ENCODE measurements around the gene NSUN6. TPM values are rescaled to one million over a fixed set of nuclear protein-coding genes. Genes with fewer than 3 reads are reported as not detected.
A peak's percentile ranks its signal among the peaks of the same experiment; 100 is the strongest.

The NSUN6 gene
- total and polyA plus RNA-seq, 10 of the 15 experiments (the other 5 are each of a cell fraction or from before 2014, with no cell fraction given), result 10.2 to 25.0 (median 15.6) TPM

- FAIRE-seq (no peak), DNase-seq (ENCODE audit: low read depth, low spot score) (no peak), ATAC-seq (peak; percentile 12; the same call in 2 of the 3 replicates)
- TF ChIP-seq MTA3 (IDR thresholded peaks at IDR 0.05; ENCODE audit: borderline replicate concordance, low read length) (no peak), CHD1 (IDR thresholded peaks at IDR 0.05; ENCODE audit: low read depth, low read length) (no peak), NRF1 (conservative IDR thresholded peaks at IDR 0.05; ENCODE audit: low read depth, low read length) (no peak), TCF3 (IDR thresholded peaks at IDR 0.05; ENCODE audit: borderline replicate concordance, insufficient read depth, low read depth, low read length) (no peak)
- Histone ChIP-seq H3K4me1 (ENCODE audit: control insufficient read depth, insufficient read depth, low read length) (no peaks in the 10 kb centered on the region), H3K27ac (ENCODE audit: control insufficient read depth, insufficient read depth) (no peak overlapping the region), H3K27me3 (replicated peaks in 1 of 2; ENCODE audit: control insufficient read depth in 2 of 2, insufficient read depth in 2 of 2, low read length in 1 of 2) (no peaks in the 10 kb centered on the region), H2AFZ (ENCODE audit: control insufficient read depth, low read depth, low read length) (no peak overlapping the region), H4K20me1 (ENCODE audit: control insufficient read depth, insufficient read depth) (no peaks in the 10 kb centered on the region), H3K9ac (ENCODE audit: control insufficient read depth, insufficient read depth, low read length) (no peak overlapping the region), H3K9me3 (replicated peaks; ENCODE audit: control insufficient read depth, insufficient read depth, low read length) (no peaks in the 10 kb centered on the region), H3K79me2 (ENCODE audit: control insufficient read depth, insufficient read depth, low read length) (no peaks in the 10 kb centered on the region), H3K36me3 (ENCODE audit: control insufficient read depth in 2 of 2, insufficient read depth in 2 of 2, low read length in 1 of 2) (no peaks in the 10 kb centered on the region), H3K4me2 (ENCODE audit: control insufficient read depth, insufficient read depth) (no peak overlapping the region), H3K4me3 (no peak overlapping the region)
- 48% methylated on average over 1 of the region's 1 CpG for WGBS (ENCODE audit: insufficient coverage, insufficient replicate concordance, low lambda C conversion rate, missing lambda C conversion rate)
- ChIA-PET RAD21 (ENCODE audit: unreplicated experiment) (no interaction called here), CTCF (no interaction called here), SMC1A (ENCODE audit: uncharacterized antibody, unreplicated experiment) (no interaction called here), POLR2A (no interaction called here)
- BruUV-seq (replicated peaks), result no TSS peak
- in situ Hi-C loops (cut with MboI), result no loop called here
- intact Hi-C loops (cut with micrococcal nuclease; ENCODE audit: unreplicated experiment), result no loop called here
Measured at GRCh38 chr10:18683427-18683826, 32.0 kb upstream of the NSUN6 start.

- no peaks in the 10 kb centered on the region for H3K79me2 ChIP-seq (ENCODE audit: control insufficient read depth, insufficient read depth, low read length)
- no peaks in the 10 kb centered on the region for H3K9me3 ChIP-seq (replicated peaks; ENCODE audit: control insufficient read depth, insufficient read depth, low read length)
- no peak overlapping the region for H3K27ac ChIP-seq (ENCODE audit: control insufficient read depth, insufficient read depth)
- intact Hi-C loops (cut with micrococcal nuclease; ENCODE audit: unreplicated experiment) (no loop called here), in situ Hi-C loops (cut with MboI) (no loop called here)
- H3K4me3 ChIP-seq, result no peak overlapping the region
- no peaks in the 10 kb centered on the region for H3K4me1 ChIP-seq (ENCODE audit: control insufficient read depth, insufficient read depth, low read length)
- ChIA-PET SMC1A (ENCODE audit: uncharacterized antibody, unreplicated experiment) (no interaction called here), CTCF (no interaction called here), POLR2A (no interaction called here), RAD21 (ENCODE audit: unreplicated experiment) (no interaction called here)
- FAIRE-seq (no peak), ATAC-seq (no peak), DNase-seq (ENCODE audit: low read depth, low spot score) (no peak)
- no peaks in the 10 kb centered on the region for H4K20me1 ChIP-seq (ENCODE audit: control insufficient read depth, insufficient read depth)
- no peak overlapping the region for H3K4me2 ChIP-seq (ENCODE audit: control insufficient read depth, insufficient read depth)
- TF ChIP-seq E2F8 (IDR thresholded peaks at IDR 0.05; ENCODE audit: low read depth, partially characterized antibody), result peak; percentile 15
- no peak for TF ChIP-seq ETV6 (conservative IDR thresholded peaks at IDR 0.05 in 1 of 2, IDR thresholded peaks at IDR 0.05 in 1 of 2; ENCODE audit: borderline replicate concordance in 1 of 2, low read depth in 1 of 2)
- no TSS peak for BruUV-seq (replicated peaks)
- H2AFZ ChIP-seq (ENCODE audit: control insufficient read depth, low read depth, low read length), result no peak overlapping the region
- no peak overlapping the region for H3K9ac ChIP-seq (ENCODE audit: control insufficient read depth, insufficient read depth, low read length)
- H3K36me3 ChIP-seq (ENCODE audit: control insufficient read depth in 2 of 2, insufficient read depth in 2 of 2, low read length in 1 of 2), result no peaks in the 10 kb centered on the region
- 89% methylated on average over 4 of the region's 4 CpGs for WGBS (ENCODE audit: insufficient coverage, insufficient replicate concordance, low lambda C conversion rate, missing lambda C conversion rate)
- no peaks in the 10 kb centered on the region for H3K27me3 ChIP-seq (replicated peaks in 1 of 2; ENCODE audit: control insufficient read depth in 2 of 2, insufficient read depth in 2 of 2, low read length in 1 of 2)
Measured at GRCh38 chr10:18681971-18682411, 30.6 kb upstream of the NSUN6 start.

Measured in GM12878 (cell line).